ENCODE results near the gene RNF144B. TPM values are rescaled to one million over a fixed set of nuclear protein-coding genes. Genes with fewer than 3 reads are reported as not detected.

RNF144B gene
- total and polyA plus RNA-seq, 2 experiments from 2014 or later: 4.2 to 9.0 TPM

DNA sequence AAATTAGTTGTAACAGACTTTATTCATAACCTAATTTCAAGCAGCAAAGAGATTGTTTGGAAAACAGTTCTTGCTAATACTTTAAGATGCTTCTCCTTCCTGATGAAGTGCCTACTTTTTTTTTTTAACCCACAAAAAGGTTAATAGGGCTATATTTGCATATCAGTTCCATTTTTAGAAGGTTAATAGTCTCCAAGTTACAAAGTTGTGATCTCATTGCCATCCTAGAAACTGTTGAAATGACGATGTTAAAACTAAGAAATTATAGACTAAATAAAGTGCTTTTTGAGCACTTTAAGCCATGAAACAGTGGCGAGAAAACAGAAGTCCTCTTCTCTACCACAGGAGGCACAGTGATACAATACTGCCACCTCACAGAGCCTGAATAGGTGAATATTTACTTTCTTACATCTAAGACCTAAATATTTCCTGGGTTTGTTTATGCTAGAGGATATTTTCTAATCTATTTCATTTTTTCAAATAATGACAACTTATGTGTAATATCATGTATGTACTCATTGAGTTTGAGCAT is 5.3 kb downstream of the RNF144B start:
- peaks cover 37% of the 10 kb centered on the region for H3K79me2 ChIP-seq (replicated peaks; ENCODE audit: insufficient read depth)

DNA sequence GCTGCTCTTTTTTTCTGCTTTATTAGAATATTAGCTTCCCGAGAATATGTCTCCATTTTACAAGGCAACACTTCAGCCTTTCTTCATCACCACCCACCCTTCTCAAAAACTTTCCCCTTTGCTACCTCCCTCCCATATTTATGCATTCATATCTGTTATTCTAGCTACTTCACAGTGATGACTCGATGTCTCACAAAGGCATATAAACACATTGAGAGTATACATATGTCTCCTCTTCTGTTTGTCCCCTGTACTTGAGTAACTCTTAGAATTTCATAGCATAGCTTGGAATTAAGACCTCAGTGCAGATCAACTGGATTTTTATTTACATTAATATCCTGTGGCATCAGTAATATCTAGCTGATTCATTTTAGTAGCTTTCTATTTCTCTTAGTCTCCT is 6.5 kb downstream of the RNF144B start:
- peaks cover 54% of the 10 kb centered on the region for H3K4me1 ChIP-seq (ENCODE audit: insufficient read depth)
- no peak for DNase-seq (ENCODE audit: low spot score)
- no peak overlapping the region for H3K4me3 Mint-ChIP-seq
- H3K9me3 Mint-ChIP-seq: no peaks in the 10 kb centered on the region; the same call in 2 of the 3 replicates
- peaks cover 43% of the 10 kb centered on the region for H3K79me2 ChIP-seq (replicated peaks; ENCODE audit: insufficient read depth)
- peaks cover 8% of the 10 kb centered on the region; the same call in 2 of the 3 replicates for H3K36me3 Mint-ChIP-seq (ENCODE audit: low read depth)
- H4K20me1 ChIP-seq (replicated peaks; ENCODE audit: insufficient read depth): no peaks in the 10 kb centered on the region
- H3K27me3 ChIP-seq (ENCODE audit: insufficient read depth): no peaks in the 10 kb centered on the region
- no peak overlapping the region for H3K27ac Mint-ChIP-seq
- no peak overlapping the region for H3K4me3 ChIP-seq
- H3K36me3 ChIP-seq (ENCODE audit: insufficient read depth): no peaks in the 10 kb centered on the region
- peaks cover 51% of the 10 kb centered on the region for H3K4me1 Mint-ChIP-seq
- ATAC-seq: no peak
- H3K9me2 ChIP-seq (ENCODE audit: insufficient read depth): no peaks in the 10 kb centered on the region
- H2AFZ ChIP-seq: no peak overlapping the region
- no peak overlapping the region for H3K27ac ChIP-seq (ENCODE audit: low read depth)
- H3K4me2 ChIP-seq: no peak overlapping the region
- no peaks in the 10 kb centered on the region; the same call in 1 of the 2 replicates for H3F3A ChIP-seq (replicated peaks; ENCODE audit: low read depth)
- no peaks in the 10 kb centered on the region for H3K27me3 Mint-ChIP-seq (ENCODE audit: insufficient read depth, low read depth, poor library complexity)
- TF ChIP-seq ZNF114 (CRISPR knock-in tag; IDR thresholded peaks at IDR 0.05) (no peak), EZH2 (IDR thresholded peaks at IDR 0.05; ENCODE audit: low read depth, unreplicated experiment) (no peak), STAT1 (IDR thresholded peaks at IDR 0.05; ENCODE audit: unreplicated experiment) (no peak)
- TF ChIP-seq, protein P1, sequence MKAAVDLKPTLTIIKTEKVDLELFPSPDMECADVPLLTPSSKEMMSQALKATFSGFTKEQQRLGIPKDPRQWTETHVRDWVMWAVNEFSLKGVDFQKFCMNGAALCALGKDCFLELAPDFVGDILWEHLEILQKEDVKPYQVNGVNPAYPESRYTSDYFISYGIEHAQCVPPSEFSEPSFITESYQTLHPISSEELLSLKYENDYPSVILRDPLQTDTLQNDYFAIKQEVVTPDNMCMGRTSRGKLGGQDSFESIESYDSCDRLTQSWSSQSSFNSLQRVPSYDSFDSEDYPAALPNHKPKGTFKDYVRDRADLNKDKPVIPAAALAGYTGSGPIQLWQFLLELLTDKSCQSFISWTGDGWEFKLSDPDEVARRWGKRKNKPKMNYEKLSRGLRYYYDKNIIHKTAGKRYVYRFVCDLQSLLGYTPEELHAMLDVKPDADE (IDR thresholded peaks at IDR 0.05): no peak
- TF ChIP-seq, protein P2, sequence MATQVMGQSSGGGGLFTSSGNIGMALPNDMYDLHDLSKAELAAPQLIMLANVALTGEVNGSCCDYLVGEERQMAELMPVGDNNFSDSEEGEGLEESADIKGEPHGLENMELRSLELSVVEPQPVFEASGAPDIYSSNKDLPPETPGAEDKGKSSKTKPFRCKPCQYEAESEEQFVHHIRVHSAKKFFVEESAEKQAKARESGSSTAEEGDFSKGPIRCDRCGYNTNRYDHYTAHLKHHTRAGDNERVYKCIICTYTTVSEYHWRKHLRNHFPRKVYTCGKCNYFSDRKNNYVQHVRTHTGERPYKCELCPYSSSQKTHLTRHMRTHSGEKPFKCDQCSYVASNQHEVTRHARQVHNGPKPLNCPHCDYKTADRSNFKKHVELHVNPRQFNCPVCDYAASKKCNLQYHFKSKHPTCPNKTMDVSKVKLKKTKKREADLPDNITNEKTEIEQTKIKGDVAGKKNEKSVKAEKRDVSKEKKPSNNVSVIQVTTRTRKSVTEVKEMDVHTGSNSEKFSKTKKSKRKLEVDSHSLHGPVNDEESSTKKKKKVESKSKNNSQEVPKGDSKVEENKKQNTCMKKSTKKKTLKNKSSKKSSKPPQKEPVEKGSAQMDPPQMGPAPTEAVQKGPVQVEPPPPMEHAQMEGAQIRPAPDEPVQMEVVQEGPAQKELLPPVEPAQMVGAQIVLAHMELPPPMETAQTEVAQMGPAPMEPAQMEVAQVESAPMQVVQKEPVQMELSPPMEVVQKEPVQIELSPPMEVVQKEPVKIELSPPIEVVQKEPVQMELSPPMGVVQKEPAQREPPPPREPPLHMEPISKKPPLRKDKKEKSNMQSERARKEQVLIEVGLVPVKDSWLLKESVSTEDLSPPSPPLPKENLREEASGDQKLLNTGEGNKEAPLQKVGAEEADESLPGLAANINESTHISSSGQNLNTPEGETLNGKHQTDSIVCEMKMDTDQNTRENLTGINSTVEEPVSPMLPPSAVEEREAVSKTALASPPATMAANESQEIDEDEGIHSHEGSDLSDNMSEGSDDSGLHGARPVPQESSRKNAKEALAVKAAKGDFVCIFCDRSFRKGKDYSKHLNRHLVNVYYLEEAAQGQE (IDR thresholded peaks at IDR 0.05; ENCODE audit: unreplicated experiment): no peak

More for the DNA sequence above, 5.3 kb downstream of the RNF144B start:
- peaks cover 58% of the 10 kb centered on the region for H3K4me1 Mint-ChIP-seq
- DNase-seq (ENCODE audit: low spot score) (no peak), ATAC-seq (no peak)
- Histone ChIP-seq H3K9me2 (ENCODE audit: insufficient read depth) (no peaks in the 10 kb centered on the region), H3K27me3 (ENCODE audit: insufficient read depth) (no peaks in the 10 kb centered on the region), H3K36me3 (ENCODE audit: insufficient read depth) (no peaks in the 10 kb centered on the region), H3K4me2 (no peak overlapping the region), H3K4me3 (no peak overlapping the region), H3K4me1 (ENCODE audit: insufficient read depth) (peaks cover 65% of the 10 kb centered on the region), H4K20me1 (replicated peaks; ENCODE audit: insufficient read depth) (no peaks in the 10 kb centered on the region), H2AFZ (no peak overlapping the region), H3F3A (replicated peaks; ENCODE audit: low read depth) (peaks cover 3% of the 10 kb centered on the region; the same call in 1 of the 2 replicates), H3K27ac (ENCODE audit: low read depth) (no peak overlapping the region)
- H3K27me3 Mint-ChIP-seq (ENCODE audit: insufficient read depth, low read depth, poor library complexity): peaks cover under 1% of the 10 kb centered on the region
- peaks cover 6% of the 10 kb centered on the region; the same call in 2 of the 3 replicates for H3K36me3 Mint-ChIP-seq (ENCODE audit: low read depth)
- no peak overlapping the region for H3K27ac Mint-ChIP-seq
- H3K4me3 Mint-ChIP-seq: no peak overlapping the region
- TF ChIP-seq, protein P1 (IDR thresholded peaks at IDR 0.05): no peak
- TF ChIP-seq EZH2 (IDR thresholded peaks at IDR 0.05; ENCODE audit: low read depth, unreplicated experiment) (no peak), NANOG (IDR thresholded peaks at IDR 0.05; ENCODE audit: borderline replicate concordance) (no peak), CREB1 (CRISPR knock-in tag; IDR thresholded peaks at IDR 0.05; ENCODE audit: low read depth) (no peak)
- TF ChIP-seq, protein P3, sequence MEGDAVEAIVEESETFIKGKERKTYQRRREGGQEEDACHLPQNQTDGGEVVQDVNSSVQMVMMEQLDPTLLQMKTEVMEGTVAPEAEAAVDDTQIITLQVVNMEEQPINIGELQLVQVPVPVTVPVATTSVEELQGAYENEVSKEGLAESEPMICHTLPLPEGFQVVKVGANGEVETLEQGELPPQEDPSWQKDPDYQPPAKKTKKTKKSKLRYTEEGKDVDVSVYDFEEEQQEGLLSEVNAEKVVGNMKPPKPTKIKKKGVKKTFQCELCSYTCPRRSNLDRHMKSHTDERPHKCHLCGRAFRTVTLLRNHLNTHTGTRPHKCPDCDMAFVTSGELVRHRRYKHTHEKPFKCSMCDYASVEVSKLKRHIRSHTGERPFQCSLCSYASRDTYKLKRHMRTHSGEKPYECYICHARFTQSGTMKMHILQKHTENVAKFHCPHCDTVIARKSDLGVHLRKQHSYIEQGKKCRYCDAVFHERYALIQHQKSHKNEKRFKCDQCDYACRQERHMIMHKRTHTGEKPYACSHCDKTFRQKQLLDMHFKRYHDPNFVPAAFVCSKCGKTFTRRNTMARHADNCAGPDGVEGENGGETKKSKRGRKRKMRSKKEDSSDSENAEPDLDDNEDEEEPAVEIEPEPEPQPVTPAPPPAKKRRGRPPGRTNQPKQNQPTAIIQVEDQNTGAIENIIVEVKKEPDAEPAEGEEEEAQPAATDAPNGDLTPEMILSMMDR (conservative IDR thresholded peaks at IDR 0.05; ENCODE audit: low read depth in 2 of 2): peak in 1 of 2 experiments; percentile 31; a peak in 1 of 4 replicates
- H3K9me3 Mint-ChIP-seq: no peaks in the 10 kb centered on the region; the same call in 2 of the 3 replicates
